DOHH2 (cell line): Measurements from ENCODE around the gene RXFP2.

Source experiments
- CTCF ChIP-seq: fragments of 200-600 bp; sonication (generic); IDR thresholded peaks from one replicate; pipeline ENCODE4 v1.5.1; 2014; ENCODE audit warnings: antibody characterized with exemption, mild to moderate bottlenecking, low read depth, low read length; ENCODE audit not compliant: poor library complexity, severe bottlenecking
- EZH2phosphoT487 ChIP-seq: fragments of 200-600 bp; sonication (generic); IDR thresholded peaks from 2 replicates; pipeline ENCODE4 v1.6.1; 2017; ENCODE audit warnings: borderline replicate concordance, mild to moderate bottlenecking, antibody characterized with exemption, low read length, moderate library complexity, mixed read lengths

GRCh38 chr13:31807090-31807541 is 67.8 kb downstream of the RXFP2 start:
- TF ChIP-seq CTCF (no peak), EZH2phosphoT487 (no peak)
